HepG2 (cell line): ENCODE results near the gene CNPPD1. TPM values are rescaled to one million over a fixed set of nuclear protein-coding genes. Genes with fewer than 3 reads are reported as not detected.

Source experiments
- ARNT2 ChIP-seq: sonication (generic); formaldehyde crosslinking; IDR thresholded peaks from 2 replicates; pipeline ENCODE4 v1.8.0; 2022; ENCODE audit warnings: mild to moderate bottlenecking, low read depth, missing genetic modification reagents, moderate library complexity
- ATRX ChIP-seq: sonication (generic); formaldehyde crosslinking; IDR thresholded peaks from 2 replicates; pipeline ENCODE4 v1.4.0; 2020; ENCODE audit warnings: missing genetic modification reagents, borderline replicate concordance
- KDM1A ChIP-seq: IDR thresholded peaks from 2 replicates; pipeline ENCODE4 v1.6.1; 2016; ENCODE audit warnings: missing compliant biosample characterization
- NAIF1 ChIP-seq: sonication (generic); formaldehyde crosslinking; IDR thresholded peaks from 2 replicates; pipeline ENCODE4 v1.5.0; 2020; ENCODE audit warnings: mild to moderate bottlenecking, missing genetic modification reagents, borderline replicate concordance
- NFRKB ChIP-seq: fragments of 450-650 bp; IDR thresholded peaks from 2 replicates; pipeline ENCODE4 v1.6.1; 2017
- ZEB1 ChIP-seq: IDR thresholded peaks from 2 replicates; pipeline ENCODE4 v1.6.1; 2012; ENCODE audit warnings: mild to moderate bottlenecking, low read depth, inconsistent platforms; ENCODE audit not compliant: insufficient replicate concordance
- ZNF224 ChIP-seq: sonication (generic); formaldehyde crosslinking; IDR thresholded peaks from 2 replicates; pipeline ENCODE4 v1.5.0; 2020; ENCODE audit warnings: mild to moderate bottlenecking, missing genetic modification reagents
- ZNF446 ChIP-seq: sonication (generic); formaldehyde crosslinking; IDR thresholded peaks from 2 replicates; pipeline ENCODE4 v1.5.0; 2020; ENCODE audit warnings: mild to moderate bottlenecking, missing genetic modification reagents
- ZNF543 ChIP-seq: sonication (generic); formaldehyde crosslinking; IDR thresholded peaks from 2 replicates; pipeline ENCODE4 v1.4.0; 2020; ENCODE audit warnings: mild to moderate bottlenecking, missing genetic modification reagents
- ZNF629 ChIP-seq: sonication (generic); formaldehyde crosslinking; conservative IDR thresholded peaks from 2 replicates; pipeline ENCODE4 v1.5.0; 2020; ENCODE audit warnings: missing genetic modification reagents
- ZNF7 ChIP-seq: IDR thresholded peaks from 2 replicates; pipeline ENCODE4 v1.6.1; 2016; ENCODE audit warnings: missing biosample characterization, missing genetic modification reagents
- ZNF761 ChIP-seq: sonication (generic); formaldehyde crosslinking; conservative IDR thresholded peaks from 2 replicates; pipeline ENCODE4 v1.4.0; 2020; ENCODE audit warnings: mild to moderate bottlenecking, missing genetic modification reagents
- ZNF879 ChIP-seq: sonication (generic); formaldehyde crosslinking; IDR thresholded peaks from 2 replicates; pipeline ENCODE4 v1.8.1; 2023; ENCODE audit warnings: missing genetic modification reagents
- polyA plus RNA-seq, 8 experiments: library from polyadenylated mRNA; depleted of rRNA in 3 of 8; stranded (reverse) in 7 of 8; unstranded in 1 of 8; fragments of >200 nt; fragmentation: Illumina TruSeq in 4 of 8; extraction: Trizol in 4 of 8; gene quantifications; 2 replicates each; pipeline versions ENCODE4 v1.2.1 to v1.2.3, GENCODE V29; 2011 to 2016; ENCODE audit warnings: low read depth in 4 of 8, missing spikeins in 1 of 8, mixed read lengths in 1 of 8; ENCODE audit not compliant: insufficient read depth in 1 of 8
- total RNA-seq, 5 experiments: library from RNA; depleted of rRNA; stranded (reverse); fragments of >200 nt; fragmentation: Illumina TruSeq; extraction: Trizol; gene quantifications; 2 replicates each; pipeline ENCODE4 v1.2.3, GENCODE V29; 2016; ENCODE audit warnings: low read depth in 1 of 5
- TF ChIP-seq, protein P1 (sequence below): sonication (generic); formaldehyde crosslinking; IDR thresholded peaks from one replicate; pipeline ENCODE4 v1.5.1; 2020; ENCODE audit warnings: mild to moderate bottlenecking, missing genetic modification reagents; ENCODE audit errors: not compliant biosample characterization
- TF ChIP-seq, protein P2 (sequence below): sonication (generic); formaldehyde crosslinking; IDR thresholded peaks from 2 replicates; pipeline ENCODE4 v1.5.1; 2020; ENCODE audit warnings: mild to moderate bottlenecking, missing genetic modification reagents, borderline replicate concordance
- TF ChIP-seq, protein P3 (sequence below): sonication (generic); formaldehyde crosslinking; IDR thresholded peaks from 2 replicates; pipeline ENCODE4 v1.4.0; 2020; ENCODE audit warnings: missing genetic modification reagents

The CNPPD1 gene
- total and polyA plus RNA-seq, 2 of the 13 experiments (the other 11 are each of a cell fraction or from before 2014, with no cell fraction given) = 35.5 to 49.4 TPM

DNA sequence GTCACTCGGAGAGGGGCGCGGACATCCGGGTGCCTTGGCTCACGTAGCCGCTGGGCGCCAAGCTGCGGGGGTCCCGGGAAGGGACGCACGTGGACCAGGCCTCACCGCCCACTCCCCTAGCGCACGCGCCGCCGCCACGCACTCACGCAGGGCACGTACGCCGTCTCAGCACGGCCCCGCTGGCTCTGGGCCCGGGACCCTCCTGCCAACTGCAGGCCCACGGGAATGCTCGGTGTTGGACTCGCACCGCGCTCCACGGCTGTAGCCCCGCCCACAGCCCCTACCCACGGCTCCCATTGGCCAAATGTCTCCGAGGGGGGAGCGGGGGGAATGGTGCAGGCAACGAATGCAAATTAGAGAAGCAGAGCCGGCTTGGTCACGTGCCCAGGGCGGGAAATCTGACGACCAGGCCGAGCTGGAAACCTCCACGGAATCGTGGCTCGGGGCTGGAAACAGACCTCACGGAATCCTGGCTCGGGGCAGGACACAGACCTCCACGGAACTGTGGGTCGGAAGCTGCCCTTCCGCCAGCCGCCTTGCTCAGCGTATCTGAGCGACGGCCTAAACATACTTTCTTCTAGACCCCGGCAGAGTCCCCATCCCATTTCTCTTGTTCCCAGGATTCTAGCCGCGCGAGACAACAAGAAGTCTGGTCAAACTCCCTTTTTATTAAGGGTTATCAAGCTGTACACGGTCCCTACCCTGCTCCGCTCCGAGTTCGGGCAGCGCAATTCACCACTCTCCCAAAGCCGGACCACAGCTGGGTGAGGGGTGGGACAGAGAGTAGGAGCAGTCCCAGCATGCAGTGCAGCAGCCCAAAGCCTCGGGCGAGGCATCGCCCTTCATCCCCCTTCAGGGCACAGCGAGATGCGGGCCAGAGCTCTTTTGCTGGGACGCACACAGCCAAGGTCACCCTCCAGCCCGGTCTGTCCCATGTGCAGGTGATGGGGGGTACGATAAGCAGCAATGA is 42.3 kb upstream of the CNPPD1 start, which contains the start of gene ABCB6 (continued):
- peak; percentile 90; the same call in 1 of the 2 replicates for TF ChIP-seq NAIF1
- TF ChIP-seq ZNF543 (CRISPR knock-in tag) = peak; percentile 88; the same call in 1 of the 2 replicates
- TF ChIP-seq ZNF7 (CRISPR knock-in tag) = peak; percentile 36; the same call in 1 of the 2 replicates
- peak; percentile 98 for TF ChIP-seq ARNT2 (CRISPR knock-in tag)
- TF ChIP-seq ZEB1 = no peak
- peak; percentile 87 for TF ChIP-seq ZNF224 (CRISPR knock-in tag)
- TF ChIP-seq, protein P1, sequence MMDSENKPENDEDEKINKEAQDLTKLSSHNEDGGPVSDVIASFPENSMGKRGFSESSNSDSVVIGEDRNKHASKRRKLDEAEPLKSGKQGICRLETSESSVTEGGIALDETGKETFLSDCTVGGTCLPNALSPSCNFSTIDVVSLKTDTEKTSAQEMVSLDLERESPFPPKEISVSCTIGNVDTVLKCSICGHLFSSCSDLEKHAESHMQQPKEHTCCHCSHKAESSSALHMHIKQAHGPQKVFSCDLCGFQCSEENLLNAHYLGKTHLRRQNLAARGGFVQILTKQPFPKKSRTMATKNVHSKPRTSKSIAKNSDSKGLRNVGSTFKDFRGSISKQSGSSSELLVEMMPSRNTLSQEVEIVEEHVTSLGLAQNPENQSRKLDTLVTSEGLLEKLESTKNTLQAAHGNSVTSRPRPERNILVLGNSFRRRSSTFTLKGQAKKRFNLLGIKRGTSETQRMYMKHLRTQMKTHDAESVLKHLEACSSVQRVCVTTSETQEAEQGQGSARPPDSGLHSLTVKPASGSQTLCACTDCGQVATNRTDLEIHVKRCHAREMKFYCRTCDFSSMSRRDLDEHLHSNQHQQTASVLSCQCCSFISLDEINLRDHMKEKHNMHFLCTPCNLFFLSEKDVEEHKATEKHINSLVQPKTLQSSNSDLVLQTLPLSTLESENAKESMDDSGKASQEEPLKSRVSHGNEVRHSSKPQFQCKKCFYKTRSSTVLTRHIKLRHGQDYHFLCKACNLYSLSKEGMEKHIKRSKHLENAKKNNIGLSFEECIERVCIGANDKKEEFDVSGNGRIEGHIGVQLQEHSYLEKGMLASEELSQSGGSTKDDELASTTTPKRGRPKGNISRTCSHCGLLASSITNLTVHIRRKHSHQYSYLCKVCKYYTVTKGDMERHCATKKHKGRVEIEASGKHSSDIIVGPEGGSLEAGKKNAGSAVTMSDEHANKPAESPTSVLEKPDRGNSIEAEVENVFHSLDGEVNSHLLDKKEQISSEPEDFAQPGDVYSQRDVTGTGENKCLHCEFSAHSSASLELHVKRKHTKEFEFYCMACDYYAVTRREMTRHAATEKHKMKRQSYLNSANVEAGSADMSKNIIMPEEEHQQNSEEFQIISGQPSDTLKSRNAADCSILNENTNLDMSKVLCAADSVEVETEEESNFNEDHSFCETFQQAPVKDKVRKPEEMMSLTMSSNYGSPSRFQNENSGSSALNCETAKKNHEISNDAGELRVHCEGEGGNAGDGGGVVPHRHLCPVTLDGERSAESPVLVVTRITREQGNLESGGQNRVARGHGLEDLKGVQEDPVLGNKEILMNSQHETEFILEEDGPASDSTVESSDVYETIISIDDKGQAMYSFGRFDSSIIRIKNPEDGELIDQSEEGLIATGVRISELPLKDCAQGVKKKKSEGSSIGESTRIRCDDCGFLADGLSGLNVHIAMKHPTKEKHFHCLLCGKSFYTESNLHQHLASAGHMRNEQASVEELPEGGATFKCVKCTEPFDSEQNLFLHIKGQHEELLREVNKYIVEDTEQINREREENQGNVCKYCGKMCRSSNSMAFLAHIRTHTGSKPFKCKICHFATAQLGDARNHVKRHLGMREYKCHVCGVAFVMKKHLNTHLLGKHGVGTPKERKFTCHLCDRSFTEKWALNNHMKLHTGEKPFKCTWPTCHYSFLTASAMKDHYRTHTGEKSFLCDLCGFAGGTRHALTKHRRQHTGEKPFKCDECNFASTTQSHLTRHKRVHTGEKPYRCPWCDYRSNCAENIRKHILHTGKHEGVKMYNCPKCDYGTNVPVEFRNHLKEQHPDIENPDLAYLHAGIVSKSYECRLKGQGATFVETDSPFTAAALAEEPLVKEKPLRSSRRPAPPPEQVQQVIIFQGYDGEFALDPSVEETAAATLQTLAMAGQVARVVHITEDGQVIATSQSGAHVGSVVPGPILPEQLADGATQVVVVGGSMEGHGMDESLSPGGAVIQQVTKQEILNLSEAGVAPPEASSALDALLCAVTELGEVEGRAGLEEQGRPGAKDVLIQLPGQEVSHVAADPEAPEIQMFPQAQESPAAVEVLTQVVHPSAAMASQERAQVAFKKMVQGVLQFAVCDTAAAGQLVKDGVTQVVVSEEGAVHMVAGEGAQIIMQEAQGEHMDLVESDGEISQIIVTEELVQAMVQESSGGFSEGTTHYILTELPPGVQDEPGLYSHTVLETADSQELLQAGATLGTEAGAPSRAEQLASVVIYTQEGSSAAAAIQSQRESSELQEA (CRISPR knock-in tag) = peak; percentile 98
- TF ChIP-seq KDM1A (CRISPR knock-in tag) = no peak; the same call in 1 of the 2 replicates
- no peak for TF ChIP-seq NFRKB
- peak; percentile 32; the same call in 1 of the 2 replicates for TF ChIP-seq ZNF629 (CRISPR knock-in tag)
- TF ChIP-seq, protein P2, sequence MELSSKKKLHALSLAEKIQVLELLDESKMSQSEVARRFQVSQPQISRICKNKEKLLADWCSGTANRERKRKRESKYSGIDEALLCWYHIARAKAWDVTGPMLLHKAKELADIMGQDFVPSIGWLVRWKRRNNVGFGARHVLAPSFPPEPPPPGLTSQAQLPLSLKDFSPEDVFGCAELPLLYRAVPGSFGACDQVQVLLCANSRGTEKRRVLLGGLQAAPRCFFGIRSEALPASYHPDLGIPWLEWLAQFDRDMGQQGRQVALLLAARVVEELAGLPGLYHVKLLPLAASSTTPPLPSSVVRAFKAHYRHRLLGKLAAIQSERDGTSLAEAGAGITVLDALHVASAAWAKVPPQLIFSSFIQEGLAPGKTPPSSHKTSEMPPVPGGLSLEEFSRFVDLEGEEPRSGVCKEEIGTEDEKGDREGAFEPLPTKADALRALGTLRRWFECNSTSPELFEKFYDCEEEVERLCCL (CRISPR knock-in tag) = 0 out of 2 replicates have a peak, but pooled peaks have one; percentile 41
- TF ChIP-seq, protein P3, sequence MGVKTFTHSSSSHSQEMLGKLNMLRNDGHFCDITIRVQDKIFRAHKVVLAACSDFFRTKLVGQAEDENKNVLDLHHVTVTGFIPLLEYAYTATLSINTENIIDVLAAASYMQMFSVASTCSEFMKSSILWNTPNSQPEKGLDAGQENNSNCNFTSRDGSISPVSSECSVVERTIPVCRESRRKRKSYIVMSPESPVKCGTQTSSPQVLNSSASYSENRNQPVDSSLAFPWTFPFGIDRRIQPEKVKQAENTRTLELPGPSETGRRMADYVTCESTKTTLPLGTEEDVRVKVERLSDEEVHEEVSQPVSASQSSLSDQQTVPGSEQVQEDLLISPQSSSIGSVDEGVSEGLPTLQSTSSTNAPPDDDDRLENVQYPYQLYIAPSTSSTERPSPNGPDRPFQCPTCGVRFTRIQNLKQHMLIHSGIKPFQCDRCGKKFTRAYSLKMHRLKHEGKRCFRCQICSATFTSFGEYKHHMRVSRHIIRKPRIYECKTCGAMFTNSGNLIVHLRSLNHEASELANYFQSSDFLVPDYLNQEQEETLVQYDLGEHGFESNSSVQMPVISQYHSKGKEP (CRISPR knock-in tag) = peak; percentile 95; the same call in 1 of the 2 replicates
- TF ChIP-seq ATRX (CRISPR knock-in tag) = no peak
- peak; percentile 97; the same call in 1 of the 2 replicates for TF ChIP-seq ZNF446 (CRISPR knock-in tag)
- TF ChIP-seq ZNF879 (CRISPR knock-in tag) = peak; percentile 89
- TF ChIP-seq ZNF761 (CRISPR knock-in tag) = peak; percentile 63; the same call in 1 of the 2 replicates
